ENCODE measurements around the gene SAT2.
A peak's percentile ranks its signal among the peaks of the same experiment; 100 is the strongest.

SAT2 gene

GRCh38 chr17:7634384-7634783 lies 6.8 kb upstream of the SAT2 start:
- Histone ChIP-seq H3K27ac (no peak overlapping the region), H3K4me3 (no peak overlapping the region)
- DNase-seq (ENCODE audit: low spot score) = no peak
- TF ChIP-seq CTCF (IDR thresholded peaks at IDR 0.05) = peak; percentile 14

DNA sequence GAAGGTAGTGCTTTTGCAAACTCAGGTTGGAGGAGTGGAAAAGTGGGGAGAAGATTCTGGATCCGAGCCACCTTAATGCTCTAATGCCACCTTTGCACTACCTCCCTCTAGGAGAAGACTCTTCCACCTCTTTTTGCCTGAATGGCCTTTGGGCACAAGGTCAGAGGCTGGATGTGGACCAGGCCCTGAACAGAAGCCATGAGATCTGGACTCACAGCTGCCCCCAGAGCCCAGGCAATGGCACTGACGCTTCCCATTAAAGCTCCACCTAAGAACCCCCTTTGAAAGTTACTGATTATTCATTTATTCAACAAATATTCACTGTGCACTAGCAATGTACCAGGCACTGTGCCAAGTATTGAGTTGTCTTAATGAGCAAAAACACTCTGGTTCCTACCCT lies 5.5 kb upstream of the SAT2 start:
- TF ChIP-seq CTCF (IDR thresholded peaks at IDR 0.05) = no peak
- no peak overlapping the region for H3K4me3 ChIP-seq
- no peak overlapping the region for H3K27ac ChIP-seq
- no peak for DNase-seq (ENCODE audit: low spot score)

- DNase-seq (ENCODE audit: low spot score) = no peak
- no peak overlapping the region for H3K27ac ChIP-seq
- peak; percentile 17 for TF ChIP-seq CTCF (IDR thresholded peaks at IDR 0.05)
- H3K4me3 ChIP-seq = no peak overlapping the region
Measured at GRCh38 chr17:7632492-7632894, 4.9 kb upstream of the SAT2 start.

- no peak overlapping the region for H3K4me3 ChIP-seq
- no peak for DNase-seq (ENCODE audit: low spot score)
- no peak for TF ChIP-seq CTCF (IDR thresholded peaks at IDR 0.05)
- no peak overlapping the region for H3K27ac ChIP-seq
Measured at GRCh38 chr17:7631398-7632380, 4.1 kb upstream of the SAT2 start.

DNA sequence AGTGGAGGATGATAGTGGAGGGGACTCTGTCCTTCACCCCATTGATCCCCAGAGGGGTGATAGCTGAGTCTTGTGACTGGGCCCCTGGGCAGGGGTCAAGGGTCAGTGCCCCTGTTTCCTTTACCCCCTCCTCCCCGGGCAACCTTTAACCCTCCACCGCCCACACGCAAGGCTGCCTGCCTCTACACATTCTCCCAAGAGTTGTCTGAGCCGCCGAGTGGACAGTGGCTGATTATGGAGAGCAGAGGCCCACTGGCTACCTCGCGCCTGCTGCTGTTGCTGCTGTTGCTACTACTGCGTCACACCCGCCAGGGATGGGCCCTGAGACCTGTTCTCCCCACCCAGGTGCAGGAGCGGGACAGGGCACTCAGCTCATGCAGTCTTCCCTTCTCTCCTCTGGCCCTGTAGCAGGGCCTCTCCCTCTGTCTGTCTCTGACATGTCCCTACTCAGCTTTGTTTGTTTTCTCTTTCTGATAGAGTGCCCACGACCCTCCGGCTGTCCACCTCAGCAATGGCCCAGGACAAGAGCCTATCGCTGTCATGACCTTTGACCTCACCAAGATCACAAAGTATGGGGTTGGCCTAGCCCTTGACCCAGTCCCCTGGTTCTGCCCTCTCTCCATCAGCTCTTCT lies 2.4 kb upstream of the SAT2 start, which contains the start of gene SHBG:
Gene SHBG, plus strand, starts transcription at position 197 of the 633 bp plus-strand sequence. Its CDS starts 38 bp downstream, at position 235.
- no peak for DNase-seq (ENCODE audit: low spot score)
- TF ChIP-seq CTCF (IDR thresholded peaks at IDR 0.05) = no peak
- H3K27ac ChIP-seq = no peak within 1 kb of the TSS
- H3K4me3 ChIP-seq = no peak within 1 kb of the TSS

- no peak for TF ChIP-seq CTCF (IDR thresholded peaks at IDR 0.05)
- no peak for DNase-seq (ENCODE audit: low spot score)
- Histone ChIP-seq H3K27ac (peak overlapping the region; percentile 68 to 77), H3K4me3 (peak overlapping the region; percentile 80)
Measured at GRCh38 chr17:7626956-7627249, 718 bp downstream of the SAT2 start.
